A673 (cell line): ENCODE measurements around the gene TAF4.

ENCODE experiments used
- CTCF ChIP-seq: fragments of 300-800, 200-600 bp; sonication (generic); conservative IDR thresholded peaks from 2 replicates; pipeline ENCODE4 v1.5.1; 2017; ENCODE audit warnings: low read depth, mild to moderate bottlenecking, antibody characterized with exemption, low read length, moderate library complexity, mixed read lengths
- EZH2 ChIP-seq: fragments of 200-600 bp; sonication (generic); IDR thresholded peaks from 2 replicates; pipeline ENCODE4 v1.6.1; 2017; ENCODE audit warnings: borderline replicate concordance, low read depth, mild to moderate bottlenecking, mixed read lengths, antibody characterized with exemption, low read length; ENCODE audit not compliant: poor library complexity, severe bottlenecking

GRCh38 chr20:61940976-61941720, 124.5 kb downstream of the TAF4 start:
- TF ChIP-seq CTCF (no peak), EZH2 (no peak)
